Gastrocnemius medialis (tissue), 4 donors: Measurements from ENCODE around the gene ZNF438.

Experiments
- POLR2A ChIP-seq, 2 donors: fragments of 450-650 bp; IDR thresholded peaks; one replicate each; pipeline ENCODE4 v1.6.1; 2017; ENCODE audit warnings: antibody characterized with exemption in 2 of 2, mild to moderate bottlenecking in 2 of 2, moderate library complexity in 2 of 2
- TF ChIP-seq, protein P1 (sequence below), 5 experiments: fragments of 450-650 bp in 3 of 5; fragments of 200-600 bp in 2 of 5; sonication (generic) in 2 of 5; IDR thresholded peaks in 4 of 5; conservative IDR thresholded peaks in 1 of 5; 1 replicate in 4 of 5; 2 replicates in 1 of 5; pipeline ENCODE4 v1.5.1; 2016 to 2019; ENCODE audit warnings: antibody characterized with exemption in 5 of 5, mild to moderate bottlenecking in 3 of 5, moderate library complexity in 3 of 5

DNA sequence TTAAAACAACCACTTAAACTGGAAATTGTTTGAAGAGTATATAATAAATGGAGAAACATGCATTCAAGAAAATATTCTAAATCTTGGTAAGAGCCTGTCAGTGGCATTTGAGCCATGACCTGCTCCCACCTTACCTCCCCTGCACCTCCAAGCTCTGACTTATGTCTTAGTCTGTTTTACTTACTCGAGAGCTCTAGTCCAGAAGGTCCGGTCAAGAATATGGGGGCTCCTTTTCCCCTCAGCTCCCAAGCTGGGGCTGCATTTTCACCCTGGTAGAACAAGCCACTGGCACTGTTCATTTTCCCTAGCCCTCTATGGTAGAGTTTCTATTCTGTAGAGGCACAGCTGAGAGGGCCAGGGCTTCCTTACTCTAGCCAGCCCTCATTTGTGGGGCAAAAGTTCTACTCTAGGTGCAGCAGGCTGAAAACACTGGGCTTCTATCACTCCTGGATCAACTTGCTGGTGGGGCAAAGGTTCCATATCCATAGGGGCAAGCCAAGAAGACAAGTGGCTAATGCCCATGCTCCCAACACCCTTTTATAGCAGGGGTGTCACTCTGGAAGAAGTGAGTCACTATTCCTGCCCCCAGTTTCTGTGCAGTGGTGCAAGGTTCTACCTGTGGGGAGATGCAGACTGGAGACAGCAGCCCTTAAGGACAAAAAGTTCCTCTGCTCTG is 40.6 kb downstream of the ZNF438 start:
- TF ChIP-seq, protein P1, sequence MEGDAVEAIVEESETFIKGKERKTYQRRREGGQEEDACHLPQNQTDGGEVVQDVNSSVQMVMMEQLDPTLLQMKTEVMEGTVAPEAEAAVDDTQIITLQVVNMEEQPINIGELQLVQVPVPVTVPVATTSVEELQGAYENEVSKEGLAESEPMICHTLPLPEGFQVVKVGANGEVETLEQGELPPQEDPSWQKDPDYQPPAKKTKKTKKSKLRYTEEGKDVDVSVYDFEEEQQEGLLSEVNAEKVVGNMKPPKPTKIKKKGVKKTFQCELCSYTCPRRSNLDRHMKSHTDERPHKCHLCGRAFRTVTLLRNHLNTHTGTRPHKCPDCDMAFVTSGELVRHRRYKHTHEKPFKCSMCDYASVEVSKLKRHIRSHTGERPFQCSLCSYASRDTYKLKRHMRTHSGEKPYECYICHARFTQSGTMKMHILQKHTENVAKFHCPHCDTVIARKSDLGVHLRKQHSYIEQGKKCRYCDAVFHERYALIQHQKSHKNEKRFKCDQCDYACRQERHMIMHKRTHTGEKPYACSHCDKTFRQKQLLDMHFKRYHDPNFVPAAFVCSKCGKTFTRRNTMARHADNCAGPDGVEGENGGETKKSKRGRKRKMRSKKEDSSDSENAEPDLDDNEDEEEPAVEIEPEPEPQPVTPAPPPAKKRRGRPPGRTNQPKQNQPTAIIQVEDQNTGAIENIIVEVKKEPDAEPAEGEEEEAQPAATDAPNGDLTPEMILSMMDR (IDR thresholded peaks at IDR 0.05 in 4 of 5, conservative IDR thresholded peaks at IDR 0.05 in 1 of 5): no peak
- TF ChIP-seq POLR2A (IDR thresholded peaks at IDR 0.05): no peak
